Ramos (cell line): ENCODE data around the gene PDE11A.

ENCODE experiments used
- in situ Hi-C: fragments of 300-500 bp; cut with MboI; formaldehyde crosslinking; loops from one replicate; pipeline ENCODE4 v1.14.3; 2022; ENCODE audit warnings: low sequenced_read_pairs; ENCODE audit not compliant: unreplicated experiment

The PDE11A gene

DNA sequence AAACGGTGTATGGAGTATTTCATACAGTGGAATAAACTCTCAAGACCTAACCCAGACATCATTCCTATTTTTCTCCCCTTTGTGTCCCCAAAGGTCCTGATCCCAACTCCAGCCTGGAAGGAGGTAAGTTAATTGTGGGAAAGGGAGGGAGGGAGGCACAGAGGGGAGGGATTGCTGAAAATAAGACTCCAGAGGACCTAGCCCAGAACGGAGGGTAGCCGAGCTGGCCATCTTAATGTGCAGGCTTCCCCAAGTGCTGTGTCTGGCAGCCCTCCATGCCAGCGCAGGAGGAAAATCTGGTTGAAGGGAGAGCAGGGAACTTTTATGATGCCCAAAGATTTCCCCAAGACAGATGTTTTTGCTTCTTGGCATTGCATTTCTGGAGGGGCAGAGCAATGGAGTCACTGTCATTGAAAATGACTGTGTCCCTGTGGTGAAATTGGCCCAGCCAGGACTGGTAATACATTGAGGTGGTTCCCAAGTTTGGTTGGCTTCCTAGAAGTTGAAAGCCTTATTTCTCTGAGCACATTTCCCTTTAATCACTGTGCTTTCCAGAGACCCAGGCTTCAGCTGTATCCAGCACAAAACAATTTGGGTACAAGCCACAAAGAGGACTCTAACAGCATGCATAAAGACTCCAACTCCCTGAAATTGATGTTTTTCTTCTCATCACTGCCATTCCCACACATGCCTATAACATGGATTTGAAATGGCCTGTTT, 477.3 kb downstream of the PDE11A start:
- in situ Hi-C loops, result no loop called here

DNA sequence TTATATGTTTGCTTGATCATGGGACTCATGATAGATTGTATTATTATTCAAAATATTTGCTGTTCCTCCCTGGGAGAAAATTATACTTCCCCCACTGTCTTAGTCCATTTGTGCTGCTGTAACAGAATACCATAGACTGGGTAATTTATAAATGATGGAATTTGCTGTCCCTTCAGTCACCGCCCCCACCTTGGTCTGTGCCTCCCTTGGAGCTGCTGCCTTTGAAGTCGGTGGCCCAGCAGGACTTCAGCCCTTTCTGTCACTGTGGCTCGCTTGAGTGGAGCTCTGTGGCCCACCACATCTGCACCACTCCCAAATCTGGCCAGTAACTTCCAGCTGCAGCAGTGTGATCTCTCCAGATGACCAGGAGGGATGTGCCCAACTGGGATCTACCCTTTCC, 479.2 kb downstream of the PDE11A start:
- in situ Hi-C loops, result no loop called here

DNA sequence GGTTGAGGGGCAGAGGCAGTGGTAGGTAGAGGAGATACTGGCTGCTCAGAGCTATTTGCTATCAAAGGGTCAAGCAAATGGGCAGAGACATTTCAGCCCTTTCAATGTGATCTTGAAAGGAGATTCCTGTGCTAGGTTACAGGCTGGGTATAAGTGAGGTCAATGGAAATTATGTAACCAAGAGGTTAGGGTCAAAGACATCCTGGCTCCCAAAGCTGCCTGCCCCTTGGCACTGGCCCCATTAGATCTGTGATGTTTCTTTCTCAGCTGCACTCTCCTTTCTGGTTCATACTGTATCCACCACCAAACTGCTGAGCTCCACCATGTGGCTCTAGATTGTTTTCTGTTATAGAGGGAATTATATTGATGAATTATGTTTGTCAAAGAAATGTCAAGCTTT, 479.6 kb downstream of the PDE11A start:
- in situ Hi-C loops, result no loop called here

DNA sequence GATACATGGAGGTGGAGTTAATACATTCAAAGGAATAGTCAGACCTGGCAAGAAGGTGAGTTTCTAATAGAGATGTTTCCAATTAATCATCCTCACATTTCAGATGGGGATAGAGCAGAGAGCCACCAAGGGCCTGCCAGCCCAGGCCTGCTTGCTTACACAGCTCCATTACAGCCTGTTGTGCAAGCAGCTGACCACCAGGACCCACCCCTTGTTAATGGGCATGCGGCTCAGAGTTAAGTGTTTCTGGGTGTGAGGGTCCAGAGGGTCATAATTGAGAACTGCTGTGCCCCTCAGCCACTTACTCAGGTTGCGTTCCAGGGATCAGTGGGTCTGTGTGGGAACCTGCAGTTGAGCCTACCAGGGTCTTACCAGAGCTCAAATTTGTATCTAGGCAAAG, 480.2 kb downstream of the PDE11A start:
- in situ Hi-C loops, result no loop called here

DNA sequence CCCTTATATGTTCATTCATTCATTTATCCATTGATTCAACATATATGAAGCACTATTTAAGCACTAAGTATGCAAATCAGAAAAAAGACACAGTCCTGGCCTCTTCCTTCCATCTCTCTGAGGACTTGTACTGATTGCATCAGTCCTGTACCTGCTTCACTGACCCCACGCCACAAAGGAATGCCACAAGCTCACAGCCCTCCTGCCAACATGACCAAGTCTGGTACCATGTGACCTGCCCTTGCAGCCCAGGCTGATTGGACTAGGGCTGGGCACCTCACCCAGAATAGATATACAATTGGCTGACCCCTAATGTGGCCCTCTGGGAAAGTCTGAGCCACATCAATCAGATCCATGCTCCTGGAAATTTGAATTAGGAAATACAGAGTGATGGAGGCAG, 483.4 kb downstream of the PDE11A start:
- in situ Hi-C loops, result no loop called here

DNA sequence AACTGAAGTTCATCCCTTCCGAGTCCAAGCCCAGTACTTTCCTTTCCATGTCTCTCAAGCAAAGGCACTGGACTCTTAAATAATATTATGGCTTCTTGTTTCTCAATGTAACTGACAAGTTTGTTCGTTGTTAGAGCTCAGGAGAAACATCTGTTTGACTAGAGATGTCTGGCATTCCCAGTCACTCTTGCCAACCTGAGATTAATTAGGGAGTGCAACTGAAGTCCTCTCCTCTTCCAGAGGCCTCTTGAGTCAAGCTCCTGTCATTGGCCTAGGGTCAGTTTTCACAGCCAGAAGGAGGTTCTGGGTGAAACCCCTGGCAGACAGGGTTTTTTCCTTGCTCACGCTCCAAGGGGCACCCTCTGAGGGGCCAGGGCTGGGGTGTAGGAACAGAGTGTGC, 483.9 kb downstream of the PDE11A start:
- in situ Hi-C loops, result no loop called here

DNA sequence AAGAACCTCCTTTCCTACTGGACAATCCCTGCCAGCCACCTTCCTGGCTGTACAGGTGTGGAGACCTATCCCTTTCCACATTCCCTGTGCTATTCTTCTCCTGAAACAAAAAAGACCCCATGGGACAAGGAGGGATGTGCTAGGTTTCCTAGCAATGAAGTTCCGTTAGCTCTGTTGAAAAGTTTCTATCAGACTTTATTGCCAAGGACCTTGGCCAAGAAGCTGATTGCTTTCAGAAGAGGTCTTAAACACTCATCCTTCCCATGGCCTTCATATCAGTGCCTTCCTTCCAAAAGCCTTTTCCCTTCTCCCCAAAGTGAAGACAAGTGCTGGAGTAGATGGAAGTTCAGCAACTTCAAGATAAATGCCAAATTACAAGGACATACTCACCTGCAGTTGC, 485.2 kb downstream of the PDE11A start:
- in situ Hi-C loops, result no loop called here

DNA sequence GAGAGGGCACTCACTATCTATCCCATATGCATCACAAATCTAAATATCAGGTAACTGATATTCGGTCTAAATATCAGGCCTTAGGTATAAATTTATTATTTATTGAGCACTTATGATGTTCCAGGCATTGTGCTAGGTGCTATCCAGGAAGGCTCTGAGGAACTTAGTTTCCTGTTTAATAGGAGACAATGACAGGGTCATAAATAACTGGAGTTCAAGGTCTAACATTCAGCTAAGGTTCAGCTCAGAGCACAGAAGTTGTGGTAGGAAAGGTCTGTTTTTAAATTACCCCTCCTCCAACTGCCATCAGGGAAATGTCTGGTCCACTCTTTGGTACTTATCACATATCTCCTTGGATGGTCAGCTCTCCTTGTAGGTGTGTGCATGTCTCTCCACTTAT, 486.4 kb downstream of the PDE11A start:
- in situ Hi-C loops, result no loop called here

DNA sequence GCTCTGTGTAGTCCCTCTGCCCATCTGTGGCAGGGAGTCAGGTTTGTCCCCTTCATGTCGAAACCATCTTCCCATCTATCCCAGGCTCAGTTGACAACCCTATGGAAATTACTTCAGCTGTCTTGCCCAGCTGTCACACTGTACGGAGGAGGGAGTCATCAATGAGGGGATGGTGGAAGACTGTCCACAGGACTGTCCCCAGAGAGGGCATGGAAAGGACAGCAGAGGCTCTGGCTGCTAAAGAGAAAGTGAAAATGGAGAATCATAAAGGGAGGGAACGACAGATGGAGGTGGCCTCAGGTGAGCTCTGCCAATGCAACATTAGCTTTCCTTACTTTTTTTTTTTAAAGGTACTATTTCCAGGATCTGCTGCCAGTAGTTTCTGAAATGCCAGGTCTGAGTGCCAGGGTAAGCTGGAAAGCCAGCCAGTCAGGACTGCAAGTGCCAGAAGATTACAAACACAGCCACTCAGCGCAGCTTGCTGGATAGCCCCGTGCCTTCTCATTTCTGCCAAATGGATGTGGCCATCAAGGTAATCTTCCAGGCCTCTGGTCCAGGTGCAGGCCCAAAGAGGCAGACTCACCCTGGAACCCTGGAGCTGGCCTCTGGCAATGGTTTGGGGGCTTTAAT, 487.2 kb downstream of the PDE11A start:
- in situ Hi-C loops, result no loop called here

DNA sequence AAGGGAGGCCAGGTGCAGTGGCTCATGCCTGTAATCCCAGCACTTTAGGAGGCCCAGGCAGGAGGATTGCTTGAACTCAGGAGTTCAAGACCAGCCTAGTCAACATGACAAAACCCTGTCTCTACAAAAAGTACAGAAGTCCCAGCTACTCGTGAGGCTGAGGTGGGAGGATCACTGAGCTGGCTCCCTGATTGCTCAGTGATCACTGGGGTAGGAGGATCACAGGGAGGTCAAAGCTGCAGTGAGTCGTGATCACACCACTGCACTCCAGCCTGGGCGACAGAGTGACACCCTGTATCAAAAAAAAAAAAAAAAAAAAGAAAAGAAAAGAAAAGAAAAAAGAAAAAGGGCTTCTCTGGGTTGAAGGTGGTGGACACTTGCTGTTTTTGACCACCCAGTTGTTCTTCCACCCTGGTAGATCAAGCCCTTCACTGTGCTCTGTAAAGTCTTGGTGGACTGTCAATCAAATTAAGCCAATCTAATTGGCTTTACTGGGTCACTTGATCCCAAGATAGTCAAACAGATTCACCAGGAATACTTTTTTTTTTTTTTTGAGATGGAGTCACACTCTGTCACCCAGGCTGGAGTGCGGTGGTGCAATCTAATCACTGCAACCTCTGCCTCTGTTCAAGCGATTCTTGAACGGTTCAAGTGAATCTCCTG, 488.4 kb downstream of the PDE11A start:
- in situ Hi-C loops, result no loop called here

DNA sequence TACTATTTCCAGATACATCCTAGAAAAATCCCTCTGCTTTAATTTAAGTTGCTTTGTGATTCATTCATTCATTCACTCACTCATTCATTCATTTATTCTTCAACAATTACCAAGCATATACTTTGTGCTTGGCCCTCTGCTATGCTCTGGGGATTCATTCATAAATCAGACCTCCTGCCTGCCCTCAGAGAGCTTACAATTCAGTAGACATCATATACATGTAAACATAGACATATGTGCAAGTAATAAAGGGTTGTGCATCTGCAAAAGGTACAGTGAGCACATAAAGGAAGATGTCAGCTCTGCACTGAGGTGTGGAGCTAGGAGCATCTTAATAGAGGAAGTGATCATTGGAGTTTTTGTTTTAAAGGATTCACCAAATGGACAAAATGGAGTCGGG, 490.6 kb downstream of the PDE11A start:
- in situ Hi-C loops, result no loop called here

DNA sequence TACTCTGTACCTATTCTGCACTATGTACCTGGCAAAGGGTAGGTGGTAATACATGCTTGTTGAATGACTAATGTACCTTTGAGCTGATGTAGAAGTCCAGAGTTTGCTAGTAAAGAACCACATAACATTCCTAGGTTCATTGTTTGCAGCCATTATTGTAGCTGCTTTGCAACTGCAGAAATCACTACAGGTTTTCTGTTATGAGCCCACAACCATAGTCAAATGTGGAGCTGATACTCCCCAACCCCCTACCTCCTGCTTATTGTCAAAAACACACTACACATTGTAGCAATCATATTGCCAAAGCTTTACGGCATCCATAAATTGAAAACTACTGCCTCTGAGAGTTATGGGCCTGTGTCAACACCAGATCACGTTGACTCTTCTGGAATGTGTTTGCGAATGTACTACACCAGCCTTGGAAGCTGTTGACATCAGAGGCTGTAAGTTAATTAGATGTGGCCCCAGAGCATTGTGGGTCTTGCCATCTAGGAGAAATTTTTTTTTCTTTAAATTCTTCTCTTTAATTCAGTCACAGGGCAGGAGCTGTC, 493.0 kb downstream of the PDE11A start:
- in situ Hi-C loops, result no loop called here

DNA sequence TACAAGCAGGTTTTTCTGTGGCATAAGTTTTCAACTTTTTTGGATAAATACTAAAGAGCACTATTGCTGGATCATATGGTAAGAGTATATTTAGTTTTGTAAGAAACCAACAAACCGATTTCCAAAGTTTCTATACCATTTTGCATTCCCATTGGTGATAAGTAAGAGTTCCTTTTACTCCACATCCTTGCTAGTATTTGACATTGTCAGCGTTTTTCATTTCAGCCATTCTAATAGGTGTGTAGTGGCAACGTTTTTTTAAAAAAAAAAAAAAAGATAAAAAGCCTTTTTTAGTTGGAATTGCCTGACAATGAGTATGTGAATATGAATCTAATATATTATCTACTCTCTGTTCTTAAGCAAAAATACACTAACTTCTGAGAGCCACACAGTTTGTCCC, 494.1 kb downstream of the PDE11A start:
- in situ Hi-C loops, result no loop called here

DNA sequence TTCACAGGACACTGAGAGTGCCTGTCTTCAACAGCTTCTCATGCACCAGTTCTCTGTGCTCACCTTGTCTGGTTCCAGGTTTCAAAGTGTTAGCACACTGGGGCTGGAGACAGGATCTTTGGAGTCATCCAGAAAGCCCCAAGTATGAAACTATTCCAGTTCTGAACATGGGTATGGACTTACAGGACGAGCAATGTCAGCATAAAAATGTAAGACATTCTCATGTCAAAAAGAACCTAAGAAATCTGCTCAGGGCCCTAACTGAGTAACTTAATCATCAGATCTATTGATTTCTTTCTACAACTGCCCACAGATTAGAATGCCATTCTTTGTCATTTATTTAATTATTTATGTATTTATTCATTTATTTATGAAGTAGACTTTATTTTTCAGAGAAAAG, 495.5 kb downstream of the PDE11A start:
- in situ Hi-C loops, result no loop called here

DNA sequence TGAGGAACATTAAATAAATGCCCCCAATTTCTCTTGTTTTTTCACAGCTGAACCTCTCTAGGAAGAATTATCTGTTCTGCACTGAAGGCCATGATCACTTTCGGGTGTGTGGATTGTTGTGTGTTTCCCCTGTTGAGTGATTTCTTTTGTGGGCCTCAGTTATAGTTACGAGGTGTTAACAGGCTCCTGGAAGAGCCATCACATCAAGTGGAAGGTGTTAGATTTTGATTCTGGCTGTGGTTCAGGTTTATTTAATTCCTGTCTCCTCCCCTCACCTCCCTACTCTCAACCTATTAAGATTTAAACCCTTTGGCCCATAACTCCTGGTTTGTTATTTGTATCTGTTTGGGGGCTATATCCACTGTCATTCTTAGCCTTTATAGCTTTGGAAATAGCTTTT, 497.2 kb downstream of the PDE11A start:
- in situ Hi-C loops, result no loop called here

DNA sequence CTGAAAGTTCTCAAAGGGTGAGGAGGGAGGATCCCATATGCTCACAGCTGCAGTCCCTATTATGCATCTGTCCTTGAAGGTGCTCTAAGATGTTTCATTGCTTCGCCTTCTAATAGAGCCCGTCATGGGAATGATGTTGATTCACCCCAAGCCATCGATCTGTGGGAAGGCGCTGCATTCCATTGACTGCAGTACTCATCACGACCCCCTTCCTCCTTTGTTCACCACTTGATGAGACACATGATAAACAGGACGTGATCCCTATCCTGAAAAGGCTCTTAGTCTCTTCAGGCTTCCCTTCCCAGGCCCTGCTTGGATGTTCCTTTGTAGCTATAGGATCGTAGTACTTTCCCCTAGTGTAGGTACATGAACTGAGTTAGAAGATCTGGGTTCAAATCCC, 498.2 kb downstream of the PDE11A start:
- in situ Hi-C loops, result no loop called here
